Measurements from ENCODE around the gene FBL.

The FBL gene

GRCh38 chr19:39824143-39825092, 21.8 kb downstream of the FBL start:
- POLR2A ChIA-PET = interaction anchor here (1.0 kb wide), 1 partner anchor 9 kb away, joined by 4 read pairs; no protein-coding TSS in a partner anchor
- CTCF ChIA-PET = interaction anchor here (1.3 to 1.7 kb wide), 3 partner anchors 9 to 20 kb away, joined by 5 to 9 read pairs (median 8); partner anchors contain the start of gene DYRK1B
- no peak for TF ChIP-seq CTCF (IDR thresholded peaks at IDR 0.05; ENCODE audit: insufficient read depth, low read length, missing control alignments)
- peak; percentile 61 for DNase-seq (ENCODE audit: low read depth, low spot score)
- H3K4me3 ChIP-seq (ENCODE audit: low read depth, low read length) = peak overlapping the region; percentile 87

- CTCF ChIA-PET = no interaction called here
- POLR2A ChIA-PET = no interaction called here
Observed at GRCh38 chr19:39823686-39824085, 22.5 kb downstream of the FBL start.

GRCh38 chr19:39820696-39821095, 25.5 kb downstream of the FBL start:
- H3K4me3 ChIP-seq (ENCODE audit: low read depth, low read length) = no peak overlapping the region
- DNase-seq (ENCODE audit: low read depth, low spot score) = no peak
- CTCF ChIA-PET = interaction anchor here (1.2 to 1.6 kb wide), 3 partner anchors 18 to 28 kb away, joined by 4 to 8 read pairs (median 5); no protein-coding TSS in a partner anchor
- POLR2A ChIA-PET = no interaction called here
- no peak for TF ChIP-seq CTCF (IDR thresholded peaks at IDR 0.05; ENCODE audit: insufficient read depth, low read length, missing control alignments)

More at GRCh38 chr19:39823686-39824085, 22.5 kb downstream of the FBL start:
- peak overlapping the region; percentile 87 for H3K4me3 ChIP-seq (ENCODE audit: low read depth, low read length)
- DNase-seq (ENCODE audit: low read depth, low spot score) = no peak
- TF ChIP-seq CTCF (IDR thresholded peaks at IDR 0.05; ENCODE audit: insufficient read depth, low read length, missing control alignments) = no peak

- no peak overlapping the region for H3K4me3 ChIP-seq (ENCODE audit: low read depth, low read length)
- ChIA-PET POLR2A (no interaction called here), CTCF (interaction anchor here (2.6 kb wide), 1 partner anchor 27 kb away, joined by 10 read pairs; no protein-coding TSS in a partner anchor)
- TF ChIP-seq CTCF (IDR thresholded peaks at IDR 0.05; ENCODE audit: insufficient read depth, low read length, missing control alignments) = no peak
- no peak for DNase-seq (ENCODE audit: low read depth, low spot score)
Observed at GRCh38 chr19:39819786-39820185, 26.4 kb downstream of the FBL start.

- CTCF ChIA-PET = interaction anchor here (2.6 kb wide), 1 partner anchor 26 kb away, joined by 10 read pairs; no protein-coding TSS in a partner anchor
- POLR2A ChIA-PET = no interaction called here
- no peak for TF ChIP-seq CTCF (IDR thresholded peaks at IDR 0.05; ENCODE audit: insufficient read depth, low read length, missing control alignments)
- H3K4me3 ChIP-seq (ENCODE audit: low read depth, low read length) = no peak overlapping the region
- DNase-seq (ENCODE audit: low read depth, low spot score) = no peak
Observed at GRCh38 chr19:39818626-39819097, 27.5 kb downstream of the FBL start.
